Measurements from ENCODE around the gene SHROOM1. TPM values are rescaled to one million over a fixed set of nuclear protein-coding genes. Genes with fewer than 3 reads are reported as not detected.

Gene SHROOM1
- total and polyA plus RNA-seq, 9 of the 15 experiments (the other 6 are each of a cell fraction or from before 2014, with no cell fraction given): 0.44 to 26.5 (median 11.9) TPM

GRCh38 chr5:132790201-132790865 is 40.1 kb downstream of the SHROOM1 start (continued):
- TF ChIP-seq IFI16 (CRISPR knock-in tag; IDR thresholded peaks at IDR 0.05): no peak
- TF ChIP-seq, protein P1, sequence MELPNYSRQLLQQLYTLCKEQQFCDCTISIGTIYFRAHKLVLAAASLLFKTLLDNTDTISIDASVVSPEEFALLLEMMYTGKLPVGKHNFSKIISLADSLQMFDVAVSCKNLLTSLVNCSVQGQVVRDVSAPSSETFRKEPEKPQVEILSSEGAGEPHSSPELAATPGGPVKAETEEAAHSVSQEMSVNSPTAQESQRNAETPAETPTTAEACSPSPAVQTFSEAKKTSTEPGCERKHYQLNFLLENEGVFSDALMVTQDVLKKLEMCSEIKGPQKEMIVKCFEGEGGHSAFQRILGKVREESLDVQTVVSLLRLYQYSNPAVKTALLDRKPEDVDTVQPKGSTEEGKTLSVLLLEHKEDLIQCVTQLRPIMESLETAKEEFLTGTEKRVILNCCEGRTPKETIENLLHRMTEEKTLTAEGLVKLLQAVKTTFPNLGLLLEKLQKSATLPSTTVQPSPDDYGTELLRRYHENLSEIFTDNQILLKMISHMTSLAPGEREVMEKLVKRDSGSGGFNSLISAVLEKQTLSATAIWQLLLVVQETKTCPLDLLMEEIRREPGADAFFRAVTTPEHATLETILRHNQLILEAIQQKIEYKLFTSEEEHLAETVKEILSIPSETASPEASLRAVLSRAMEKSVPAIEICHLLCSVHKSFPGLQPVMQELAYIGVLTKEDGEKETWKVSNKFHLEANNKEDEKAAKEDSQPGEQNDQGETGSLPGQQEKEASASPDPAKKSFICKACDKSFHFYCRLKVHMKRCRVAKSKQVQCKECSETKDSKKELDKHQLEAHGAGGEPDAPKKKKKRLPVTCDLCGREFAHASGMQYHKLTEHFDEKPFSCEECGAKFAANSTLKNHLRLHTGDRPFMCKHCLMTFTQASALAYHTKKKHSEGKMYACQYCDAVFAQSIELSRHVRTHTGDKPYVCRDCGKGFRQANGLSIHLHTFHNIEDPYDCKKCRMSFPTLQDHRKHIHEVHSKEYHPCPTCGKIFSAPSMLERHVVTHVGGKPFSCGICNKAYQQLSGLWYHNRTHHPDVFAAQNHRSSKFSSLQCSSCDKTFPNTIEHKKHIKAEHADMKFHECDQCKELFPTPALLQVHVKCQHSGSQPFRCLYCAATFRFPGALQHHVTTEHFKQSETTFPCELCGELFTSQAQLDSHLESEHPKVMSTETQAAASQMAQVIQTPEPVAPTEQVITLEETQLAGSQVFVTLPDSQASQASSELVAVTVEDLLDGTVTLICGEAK (IDR thresholded peaks at IDR 0.05): 0 out of 2 replicates have a peak, but pooled peaks have one; percentile 20
- TF ChIP-seq, protein P1 (CRISPR knock-in tag; IDR thresholded peaks at IDR 0.05): no peak
- no peak for TF ChIP-seq ZNF696 (CRISPR knock-in tag; conservative IDR thresholded peaks at IDR 0.05)
- no peak for TF ChIP-seq MCM3 (IDR thresholded peaks at IDR 0.05)
- no peak for TF ChIP-seq HNRNPK (IDR thresholded peaks at IDR 0.05; ENCODE audit: low read depth, low read length, poor library complexity, severe bottlenecking)
- TF ChIP-seq TBP (optimal IDR thresholded peaks at IDR 0.05; ENCODE audit: low read depth, low read length): no peak
- no peak for TF ChIP-seq MAFK (IDR thresholded peaks at IDR 0.05; ENCODE audit: low read length)
- no peak for TF ChIP-seq NUFIP1 (IDR thresholded peaks at IDR 0.05; ENCODE audit: partially characterized antibody)
- no peak for TF ChIP-seq ZSCAN29 (IDR thresholded peaks at IDR 0.05)
- no peak for TF ChIP-seq SRSF7 (optimal IDR thresholded peaks at IDR 0.05; ENCODE audit: low read depth, low read length)
- TF ChIP-seq XRCC5 (IDR thresholded peaks at IDR 0.05; ENCODE audit: low read depth, low read length): no peak
- TF ChIP-seq CCAR2 (IDR thresholded peaks at IDR 0.05; ENCODE audit: low read depth, low read length): no peak
- no peak for TF ChIP-seq BCL6 (CRISPR knock-in tag; IDR thresholded peaks at IDR 0.05)
- TF ChIP-seq POLR3A (IDR thresholded peaks at IDR 0.05; ENCODE audit: borderline replicate concordance, extremely low read depth, insufficient read depth, insufficient read length): no peak
- TF ChIP-seq MTA3 (IDR thresholded peaks at IDR 0.05; ENCODE audit: borderline replicate concordance): no peak
- no peak for TF ChIP-seq ZNF316 (IDR thresholded peaks at IDR 0.05)
- no peak for TF ChIP-seq TCF7L2 (IDR thresholded peaks at IDR 0.05; ENCODE audit: low read depth, low read length)
- no peak for TF ChIP-seq PRMT5 (CRISPR knock-in tag; IDR thresholded peaks at IDR 0.05)
- no peak for TF ChIP-seq CBX3 (IDR thresholded peaks at IDR 0.05; ENCODE audit: borderline replicate concordance in 1 of 2, low read length in 2 of 2)
- no peak for TF ChIP-seq COPS2 (conservative IDR thresholded peaks at IDR 0.05)

Measured in K562 (cell line).